ENCODE data around the gene DBH.

DNA sequence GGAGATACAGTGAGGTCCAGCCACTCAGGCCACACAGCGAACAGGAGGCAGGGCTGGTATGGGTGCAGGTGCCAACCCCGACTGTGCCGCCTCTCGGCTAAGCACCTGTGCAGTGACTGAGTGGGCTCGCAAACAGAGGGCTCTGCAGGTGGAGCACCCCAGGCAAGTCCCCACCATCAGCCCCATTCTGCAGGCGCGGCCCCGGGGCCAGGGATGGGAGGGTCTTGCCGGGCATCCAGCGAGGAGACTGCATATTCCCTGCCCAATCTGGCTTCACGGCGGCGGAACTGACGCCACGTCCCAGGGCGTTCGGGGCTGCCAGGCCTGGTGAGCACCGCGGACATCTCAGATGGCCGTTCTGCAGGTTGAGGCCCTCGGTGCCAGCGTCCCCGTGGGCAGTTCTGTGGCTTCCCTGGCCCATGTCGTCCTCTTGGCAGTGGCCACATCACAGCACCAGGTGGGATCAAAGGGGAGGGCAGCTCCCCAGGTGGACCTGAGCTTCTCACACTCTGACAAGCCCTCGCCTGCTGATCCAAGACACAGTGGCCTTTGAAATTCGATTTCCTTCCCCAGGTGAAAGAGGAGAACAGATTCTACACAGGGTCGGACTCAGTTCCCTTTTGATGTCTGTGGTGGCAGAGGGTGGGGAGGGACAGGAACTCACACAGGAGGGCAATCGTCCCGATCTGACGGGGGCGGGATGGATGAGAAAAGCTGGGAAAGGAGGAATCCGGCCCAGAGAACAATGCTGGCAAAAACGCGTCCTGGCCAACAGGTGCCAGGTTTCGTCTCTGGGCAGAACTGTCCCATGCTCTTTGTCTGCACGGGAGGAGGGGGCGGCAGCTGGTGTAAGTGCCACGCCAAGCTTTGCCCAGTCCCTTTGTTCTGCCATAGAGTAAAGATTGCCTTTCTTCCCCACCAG lies 18.8 kb downstream of the DBH start:
- TF ChIP-seq, protein P1, sequence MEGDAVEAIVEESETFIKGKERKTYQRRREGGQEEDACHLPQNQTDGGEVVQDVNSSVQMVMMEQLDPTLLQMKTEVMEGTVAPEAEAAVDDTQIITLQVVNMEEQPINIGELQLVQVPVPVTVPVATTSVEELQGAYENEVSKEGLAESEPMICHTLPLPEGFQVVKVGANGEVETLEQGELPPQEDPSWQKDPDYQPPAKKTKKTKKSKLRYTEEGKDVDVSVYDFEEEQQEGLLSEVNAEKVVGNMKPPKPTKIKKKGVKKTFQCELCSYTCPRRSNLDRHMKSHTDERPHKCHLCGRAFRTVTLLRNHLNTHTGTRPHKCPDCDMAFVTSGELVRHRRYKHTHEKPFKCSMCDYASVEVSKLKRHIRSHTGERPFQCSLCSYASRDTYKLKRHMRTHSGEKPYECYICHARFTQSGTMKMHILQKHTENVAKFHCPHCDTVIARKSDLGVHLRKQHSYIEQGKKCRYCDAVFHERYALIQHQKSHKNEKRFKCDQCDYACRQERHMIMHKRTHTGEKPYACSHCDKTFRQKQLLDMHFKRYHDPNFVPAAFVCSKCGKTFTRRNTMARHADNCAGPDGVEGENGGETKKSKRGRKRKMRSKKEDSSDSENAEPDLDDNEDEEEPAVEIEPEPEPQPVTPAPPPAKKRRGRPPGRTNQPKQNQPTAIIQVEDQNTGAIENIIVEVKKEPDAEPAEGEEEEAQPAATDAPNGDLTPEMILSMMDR (IDR thresholded peaks at IDR 0.05; ENCODE audit: insufficient read depth, low read length) = no peak
- TF ChIP-seq POLR2AphosphoS5 (IDR thresholded peaks at IDR 0.05; ENCODE audit: low read depth) = no peak
- TF ChIP-seq REST (IDR thresholded peaks at IDR 0.05; ENCODE audit: insufficient replicate concordance, low read depth) = no peak
- no peak for TF ChIP-seq SPI1 (IDR thresholded peaks at IDR 0.05; ENCODE audit: borderline replicate concordance, low read depth)
- TF ChIP-seq GABPA (IDR thresholded peaks at IDR 0.05; ENCODE audit: low read depth) = no peak
